GM18873 (cell line): ENCODE results near the gene LAYN.

Experiments
- ATAC-seq: cut with Tn5 transposase; IDR thresholded peaks from one replicate; pipeline ENCODE4 v1.9.1; 2021; ENCODE audit warnings: mild to moderate bottlenecking, moderate library complexity, moderate number of reproducible peaks; ENCODE audit not compliant: unreplicated experiment, low FRiP score

The LAYN gene

GRCh38 chr11:111560800-111561199 is 20.3 kb downstream of the LAYN start:
- ATAC-seq: no peak

- ATAC-seq: no peak
Observed at GRCh38 chr11:111561306-111561705, 20.8 kb downstream of the LAYN start.

DNA sequence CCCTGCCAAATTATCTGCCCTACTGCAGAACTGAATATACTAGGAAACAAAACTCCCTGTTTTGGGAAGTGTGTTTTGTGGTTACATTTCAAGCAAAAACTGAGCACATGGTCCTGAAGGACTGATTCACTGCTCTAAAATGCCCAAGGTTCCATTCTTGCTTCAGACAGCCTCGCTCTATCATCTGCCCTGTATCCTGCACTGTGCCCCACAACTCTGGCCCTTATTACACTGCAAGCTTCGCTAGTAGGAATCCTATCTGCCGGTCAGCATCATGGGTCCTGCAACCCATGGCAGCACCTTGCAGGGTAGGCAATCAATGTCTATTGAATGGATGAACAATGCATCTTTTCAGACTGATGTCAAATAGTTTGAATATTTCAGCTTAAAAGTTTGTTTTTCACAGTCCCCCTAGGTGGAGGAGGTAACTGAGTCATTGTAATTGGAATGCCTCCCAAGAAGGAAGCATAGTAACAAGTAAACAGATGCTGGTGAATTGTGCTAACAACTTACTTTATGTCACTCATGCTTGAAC is 21.3 kb downstream of the LAYN start:
- no peak for ATAC-seq

DNA sequence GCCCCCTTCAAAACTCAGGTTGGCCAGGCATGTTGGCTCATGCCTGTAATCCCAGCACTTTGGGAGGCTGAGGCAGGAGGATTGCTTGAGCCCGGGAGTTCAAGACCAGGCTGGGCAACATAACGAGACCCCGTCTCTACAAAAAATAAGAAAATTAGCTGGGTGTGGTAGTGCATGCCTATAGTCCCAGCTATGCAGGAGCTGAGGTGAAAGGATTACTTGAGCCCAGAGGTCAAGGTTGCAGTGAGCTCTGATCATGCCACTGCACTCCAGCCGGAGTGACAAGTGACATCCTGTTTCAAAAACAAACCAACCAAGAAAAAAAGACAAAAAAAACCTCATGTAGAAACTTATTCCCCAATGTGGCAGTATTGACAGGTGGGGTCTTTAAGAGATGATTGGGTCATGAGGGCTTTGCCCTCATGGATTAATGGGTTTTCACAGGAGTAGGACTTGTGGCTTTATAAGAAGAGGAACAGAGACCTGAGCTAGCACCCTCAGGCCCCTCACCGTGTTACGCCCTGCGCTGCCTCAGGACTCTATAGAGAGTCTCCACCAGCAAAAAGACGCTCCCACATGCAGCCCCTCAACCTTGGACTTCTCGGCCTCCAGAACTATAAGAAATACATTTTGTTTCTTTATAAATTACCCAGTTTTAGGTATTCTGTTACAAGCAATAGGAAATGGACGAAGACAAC is 22.3 kb downstream of the LAYN start:
- no peak for ATAC-seq

GRCh38 chr11:111565114-111565720 is 24.7 kb downstream of the LAYN start:
- ATAC-seq: no peak

GRCh38 chr11:111566324-111566723 is 25.8 kb downstream of the LAYN start:
- no peak for ATAC-seq

GRCh38 chr11:111569476-111569875 is 29.0 kb downstream of the LAYN start:
- ATAC-seq: no peak

- no peak for ATAC-seq
Observed at GRCh38 chr11:111570796-111571195, 30.3 kb downstream of the LAYN start.

DNA sequence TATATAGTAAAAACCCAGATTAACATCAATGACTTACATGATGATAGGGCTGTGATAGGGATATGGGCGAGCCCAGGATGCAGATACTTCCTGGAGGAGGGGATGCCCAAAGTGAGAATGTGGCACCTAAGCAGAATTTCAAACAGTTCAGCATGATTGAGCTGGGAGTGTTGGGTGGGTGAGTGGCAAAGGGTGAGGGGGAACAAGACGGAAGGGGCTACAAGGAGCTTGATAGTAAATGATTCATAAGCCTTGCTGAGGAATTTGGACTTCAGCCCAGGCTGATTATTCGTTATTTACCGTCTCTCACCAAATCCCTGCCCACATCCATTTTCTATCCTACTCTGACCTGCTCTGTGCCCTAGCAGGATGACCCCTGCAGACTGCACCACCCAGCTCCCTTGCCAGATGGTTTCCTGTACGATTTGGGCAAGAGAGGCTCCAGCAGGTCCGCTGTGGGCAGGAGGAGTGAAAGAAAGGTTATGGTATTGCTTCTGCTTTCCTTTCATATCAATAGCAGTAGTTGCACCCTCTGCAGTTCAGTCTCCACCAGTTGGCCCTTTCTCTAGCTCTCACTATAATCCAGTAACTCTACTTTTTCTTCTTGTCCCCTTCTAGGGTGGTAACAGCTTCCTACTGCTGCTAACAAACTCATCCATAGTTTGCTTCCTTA is 31.4 kb downstream of the LAYN start:
- no peak for ATAC-seq

GRCh38 chr11:111572581-111572980 is 32.1 kb downstream of the LAYN start:
- no peak for ATAC-seq

DNA sequence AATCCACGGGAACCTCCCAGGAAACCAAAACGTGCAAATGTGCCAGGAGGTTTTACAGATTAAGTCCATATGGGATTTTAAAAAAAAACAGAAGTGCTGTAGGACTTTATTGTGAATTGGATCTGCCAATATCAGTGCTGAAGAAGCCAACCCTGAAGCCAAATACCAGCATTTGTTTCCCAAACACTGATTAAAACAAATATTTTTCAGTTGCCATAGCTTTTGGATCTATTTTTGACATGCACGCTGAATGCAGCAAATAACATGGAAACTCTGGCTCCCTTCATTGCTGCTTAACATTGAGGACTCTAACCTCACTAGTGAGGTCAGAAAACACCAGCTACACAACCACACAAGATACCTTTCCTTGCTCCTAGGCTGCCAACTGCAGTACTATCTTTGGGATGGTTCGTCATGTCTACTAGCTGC is 33.3 kb downstream of the LAYN start:
- ATAC-seq: no peak

GRCh38 chr11:111574373-111575225 is 34.1 kb downstream of the LAYN start:
- ATAC-seq: no peak

GRCh38 chr11:111575740-111576139 is 35.2 kb downstream of the LAYN start:
- ATAC-seq: no peak

DNA sequence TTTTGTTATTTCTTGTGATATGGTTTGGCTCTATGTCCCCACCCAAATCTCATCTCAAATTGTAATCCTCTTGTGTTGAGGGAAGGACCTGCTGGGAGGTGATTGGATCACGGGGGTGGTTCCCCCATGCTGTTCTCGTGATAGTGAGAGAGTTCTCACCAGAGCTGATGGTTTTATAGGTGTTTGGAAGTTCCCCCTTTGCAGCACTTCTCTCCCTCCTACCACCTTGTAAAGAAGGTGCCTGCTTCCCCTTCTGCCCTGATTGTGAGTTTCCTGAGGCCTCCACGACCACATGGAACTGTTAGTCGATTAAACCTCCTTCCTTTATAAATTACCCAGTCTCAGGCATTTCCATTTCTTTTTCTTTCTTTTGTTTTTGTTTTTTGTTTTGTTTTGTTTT is 37.3 kb downstream of the LAYN start:
- no peak for ATAC-seq

DNA sequence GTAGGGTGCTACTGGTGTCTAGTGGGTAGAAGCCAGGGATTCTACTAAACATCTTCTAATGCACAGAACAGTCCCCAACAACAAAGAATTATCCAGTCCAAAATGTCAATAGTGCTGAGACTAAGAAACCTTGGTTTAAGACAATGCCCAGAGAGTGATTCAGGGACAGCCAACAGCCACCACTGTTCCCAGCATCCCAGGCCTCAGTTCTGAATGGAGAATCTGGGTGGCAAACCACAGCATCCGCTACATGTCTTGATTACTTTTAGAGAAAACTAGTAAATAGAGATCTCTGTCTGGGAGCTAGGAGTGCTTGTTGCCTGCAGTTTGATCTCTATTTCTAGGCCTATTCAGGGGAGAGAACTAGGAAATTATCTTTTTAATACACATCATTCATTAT is 40.8 kb downstream of the LAYN start:
- no peak for ATAC-seq

GRCh38 chr11:111582163-111582562 is 41.6 kb downstream of the LAYN start:
- no peak for ATAC-seq

DNA sequence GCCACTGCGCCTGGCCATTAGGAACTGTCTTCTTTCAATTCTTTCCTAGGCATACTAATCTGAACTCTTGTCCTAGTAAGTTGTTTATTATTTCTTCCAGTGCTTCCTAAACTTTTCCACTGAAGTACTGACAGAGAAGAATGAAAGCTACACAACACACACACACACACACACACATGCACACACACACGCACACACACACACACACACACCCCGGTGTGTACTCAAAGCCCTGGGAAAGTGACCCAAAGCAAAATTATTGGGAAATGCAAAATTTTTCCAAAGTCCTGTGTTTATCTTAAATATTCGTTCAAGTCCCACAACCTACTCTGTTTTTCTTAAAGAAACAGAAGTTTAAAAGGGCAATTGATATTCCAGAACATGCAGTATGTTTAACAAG is 42.4 kb downstream of the LAYN start:
- no peak for ATAC-seq

GRCh38 chr11:111585371-111585770 is 44.9 kb downstream of the LAYN start:
- ATAC-seq: no peak

DNA sequence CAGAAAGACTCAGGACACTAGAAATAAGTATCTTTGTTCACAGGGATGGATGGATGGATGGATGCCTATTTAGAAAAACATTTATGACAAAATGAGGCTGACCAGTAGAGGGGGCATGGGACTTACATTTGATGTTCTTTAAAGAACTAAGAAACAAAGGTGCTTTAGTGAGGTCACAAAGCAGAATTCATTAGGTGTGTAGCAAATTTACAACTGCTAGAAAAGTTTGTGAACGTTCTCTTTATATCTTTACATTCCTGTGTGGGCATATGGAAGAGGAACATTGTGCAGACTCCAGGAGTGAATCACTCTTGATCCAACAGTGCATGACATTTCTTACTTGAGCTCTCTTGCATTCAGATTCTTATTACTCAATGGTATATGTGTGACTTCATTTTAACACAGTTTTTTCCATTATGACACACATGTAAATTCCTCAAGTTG is 45.9 kb downstream of the LAYN start:
- no peak for ATAC-seq

GRCh38 chr11:111589114-111589513 is 48.6 kb downstream of the LAYN start:
- ATAC-seq: no peak
